DND-41 (cell line): Measurements from ENCODE around the gene TEX51.

Experiments
- ATAC-seq: fragments of 200-7000 bp; cut with Tn5 transposase; 3 replicates; pipeline ENCODE4 v1.9.1; 2021; ENCODE audit warnings: low read depth; ENCODE audit not compliant: insufficient read depth
- DNase-seq: peaks from one replicate; pipeline ENCODE4 v3.0.0-alpha.2; 2020
- H2AFZ ChIP-seq: 2 replicates; pipeline ENCODE4 v1.6.0; 2012; ENCODE audit warnings: low read depth, low read length
- H3K27ac ChIP-seq: 2 replicates; pipeline ENCODE4 v1.5.1; 2012; ENCODE audit warnings: low read length, inconsistent platforms
- H3K27me3 ChIP-seq: fragments of 200-600 bp; sonication (generic); 2 replicates; pipeline ENCODE4 v1.6.0; 2012; ENCODE audit warnings: low read length, mild to moderate bottlenecking, inconsistent platforms; ENCODE audit not compliant: insufficient read depth, poor library complexity
- H3K36me3 ChIP-seq: 2 replicates; pipeline ENCODE4 v1.5.1; 2012; ENCODE audit warnings: low read length, inconsistent platforms; ENCODE audit not compliant: insufficient read depth
- H3K4me1 ChIP-seq: 2 replicates; pipeline ENCODE4 v1.5.1; 2012; ENCODE audit warnings: mild to moderate bottlenecking, low read length; ENCODE audit not compliant: insufficient read depth
- H3K4me2 ChIP-seq: 2 replicates; pipeline ENCODE4 v1.6.0; 2012; ENCODE audit warnings: mild to moderate bottlenecking, moderate library complexity, low read length, inconsistent platforms; ENCODE audit not compliant: insufficient read depth
- H3K4me3 ChIP-seq, 2 experiments: fragments of 200-600 bp in 1 of 2; shearing (Covaris generic) in 1 of 2; 2 replicates each; pipeline ENCODE4 v1.5.1; 2012 to 2016; ENCODE audit warnings: inconsistent platforms in 2 of 2, low read length in 2 of 2, mild to moderate bottlenecking in 2 of 2, low read depth in 1 of 2, moderate library complexity in 1 of 2
- H3K79me2 ChIP-seq: 2 replicates; pipeline ENCODE4 v1.6.0; 2012; ENCODE audit warnings: low read length, inconsistent platforms; ENCODE audit not compliant: insufficient read depth
- H3K9ac ChIP-seq: 2 replicates; pipeline ENCODE4 v1.6.0; 2012; ENCODE audit warnings: low read depth, mild to moderate bottlenecking, inconsistent platforms, low read length, moderate library complexity
- H3K9me3 ChIP-seq: 2 replicates; pipeline ENCODE4 v1.5.1; 2012; ENCODE audit warnings: low read length, moderate library complexity, mild to moderate bottlenecking, inconsistent platforms; ENCODE audit not compliant: insufficient read depth, severe bottlenecking
- H4K20me1 ChIP-seq: 2 replicates; pipeline ENCODE4 v1.6.0; 2012; ENCODE audit warnings: low read length; ENCODE audit not compliant: insufficient read depth
- EZH2 ChIP-seq: IDR thresholded peaks from 3 replicates; pipeline ENCODE4 v1.6.1; 2012; ENCODE audit warnings: borderline replicate concordance, low read depth, mild to moderate bottlenecking, moderate library complexity, low read length, inconsistent platforms; ENCODE audit not compliant: severe bottlenecking
- TF ChIP-seq, protein P1 (sequence below): IDR thresholded peaks from 2 replicates; pipeline ENCODE4 v1.5.1; 2012; ENCODE audit warnings: borderline replicate concordance, low read length, moderate library complexity, mild to moderate bottlenecking; ENCODE audit not compliant: poor library complexity, severe bottlenecking; ENCODE audit errors: extremely low read depth

The TEX51 gene

DNA sequence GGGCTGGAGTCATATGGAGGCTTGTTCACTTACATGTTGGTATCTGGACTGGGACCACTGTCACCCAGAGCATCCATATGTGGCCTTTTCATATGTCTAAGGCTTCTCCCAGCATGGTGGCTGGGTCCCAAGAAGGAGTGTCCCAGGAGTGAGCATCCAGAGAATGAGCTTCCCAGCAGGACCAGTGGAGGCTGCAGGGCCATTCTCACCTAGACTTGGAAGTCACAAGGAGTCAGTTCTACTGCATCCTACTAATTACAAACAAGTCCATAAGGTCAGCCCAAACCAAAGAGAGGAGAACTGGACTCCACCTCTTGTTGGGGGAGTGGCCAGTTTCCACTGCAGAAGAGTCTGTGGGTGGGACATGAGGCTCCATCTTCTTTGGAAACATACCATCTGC is 5.1 kb upstream of the TEX51 start:
- no peak overlapping the region for H3K27ac ChIP-seq
- peaks cover 6% of the 10 kb centered on the region for H3K27me3 ChIP-seq
- ATAC-seq = no peak
- no peak for TF ChIP-seq EZH2
- TF ChIP-seq, protein P1, sequence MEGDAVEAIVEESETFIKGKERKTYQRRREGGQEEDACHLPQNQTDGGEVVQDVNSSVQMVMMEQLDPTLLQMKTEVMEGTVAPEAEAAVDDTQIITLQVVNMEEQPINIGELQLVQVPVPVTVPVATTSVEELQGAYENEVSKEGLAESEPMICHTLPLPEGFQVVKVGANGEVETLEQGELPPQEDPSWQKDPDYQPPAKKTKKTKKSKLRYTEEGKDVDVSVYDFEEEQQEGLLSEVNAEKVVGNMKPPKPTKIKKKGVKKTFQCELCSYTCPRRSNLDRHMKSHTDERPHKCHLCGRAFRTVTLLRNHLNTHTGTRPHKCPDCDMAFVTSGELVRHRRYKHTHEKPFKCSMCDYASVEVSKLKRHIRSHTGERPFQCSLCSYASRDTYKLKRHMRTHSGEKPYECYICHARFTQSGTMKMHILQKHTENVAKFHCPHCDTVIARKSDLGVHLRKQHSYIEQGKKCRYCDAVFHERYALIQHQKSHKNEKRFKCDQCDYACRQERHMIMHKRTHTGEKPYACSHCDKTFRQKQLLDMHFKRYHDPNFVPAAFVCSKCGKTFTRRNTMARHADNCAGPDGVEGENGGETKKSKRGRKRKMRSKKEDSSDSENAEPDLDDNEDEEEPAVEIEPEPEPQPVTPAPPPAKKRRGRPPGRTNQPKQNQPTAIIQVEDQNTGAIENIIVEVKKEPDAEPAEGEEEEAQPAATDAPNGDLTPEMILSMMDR = no peak
- H3K9ac ChIP-seq = no peak overlapping the region
- H3K36me3 ChIP-seq = no peaks in the 10 kb centered on the region
- no peaks in the 10 kb centered on the region for H3K9me3 ChIP-seq
- H3K4me3 ChIP-seq = no peak overlapping the region
- H3K4me2 ChIP-seq = no peak overlapping the region
- no peaks in the 10 kb centered on the region for H3K4me1 ChIP-seq
- no peak overlapping the region for H2AFZ ChIP-seq
- no peaks in the 10 kb centered on the region for H4K20me1 ChIP-seq
- no peak for DNase-seq
- no peaks in the 10 kb centered on the region for H3K79me2 ChIP-seq

DNA sequence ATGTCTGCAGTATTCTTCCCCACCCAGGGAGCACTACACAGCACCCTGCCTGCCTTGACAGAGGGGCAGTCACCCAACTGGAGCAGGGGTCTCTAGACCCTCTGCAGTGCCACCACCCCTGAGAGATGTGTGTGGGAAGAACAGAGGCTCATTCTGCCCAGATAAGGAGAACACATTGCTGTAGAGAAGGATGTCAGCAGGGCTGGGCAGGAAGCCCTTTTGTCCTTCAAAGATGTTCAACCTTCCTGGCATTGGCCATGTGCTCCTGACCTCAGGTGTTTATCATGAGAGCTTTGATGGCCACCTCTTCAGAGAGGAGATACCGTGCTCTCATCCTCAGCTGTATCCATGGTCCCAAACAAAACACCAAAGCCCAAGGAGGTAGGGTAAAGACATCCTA is 4.6 kb upstream of the TEX51 start:
- H2AFZ ChIP-seq = no peak overlapping the region
- peaks cover 6% of the 10 kb centered on the region for H3K27me3 ChIP-seq
- no peaks in the 10 kb centered on the region for H3K36me3 ChIP-seq
- H3K9ac ChIP-seq = no peak overlapping the region
- no peak overlapping the region for H3K4me2 ChIP-seq
- H3K79me2 ChIP-seq = no peaks in the 10 kb centered on the region
- H3K4me3 ChIP-seq = no peak overlapping the region
- no peaks in the 10 kb centered on the region for H4K20me1 ChIP-seq
- H3K27ac ChIP-seq = no peak overlapping the region
- H3K4me1 ChIP-seq = no peaks in the 10 kb centered on the region
- no peak for DNase-seq
- TF ChIP-seq, protein P1 = no peak
- no peak for TF ChIP-seq EZH2
- ATAC-seq = no peak
- no peaks in the 10 kb centered on the region for H3K9me3 ChIP-seq

DNA sequence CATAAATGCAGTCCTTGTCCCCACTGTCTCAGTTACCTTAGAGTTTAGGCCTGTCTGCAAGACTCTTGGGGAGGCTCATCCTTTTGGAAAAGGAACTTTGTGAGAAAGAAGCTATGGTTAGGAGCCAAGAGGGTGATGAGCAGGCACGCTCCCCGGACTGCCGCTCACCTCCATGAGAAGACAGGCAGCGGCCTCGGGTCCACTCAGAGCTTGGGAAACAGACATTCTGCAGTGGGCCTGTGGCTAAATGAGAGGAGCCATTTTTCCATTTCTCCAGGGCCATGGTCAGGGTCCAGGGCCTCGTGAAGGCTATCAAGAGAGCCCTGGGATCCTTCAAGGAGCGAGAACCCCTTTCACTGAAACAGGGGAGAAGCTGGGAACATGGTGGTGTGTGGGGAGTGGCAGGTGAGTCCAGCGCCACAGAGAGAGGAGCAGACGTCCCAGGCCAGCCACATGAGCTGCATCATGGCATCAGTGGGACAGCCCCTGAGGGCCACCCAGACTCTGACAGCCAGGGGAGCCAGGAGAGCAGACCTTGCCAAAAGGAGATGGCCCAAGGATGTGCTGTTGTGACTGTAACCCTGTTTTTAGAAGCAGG is 4.0 kb upstream of the TEX51 start:
- TF ChIP-seq, protein P1 = no peak
- TF ChIP-seq EZH2 = no peak
- Histone ChIP-seq H3K4me3 (no peak overlapping the region), H3K4me2 (no peak overlapping the region), H3K4me1 (no peaks in the 10 kb centered on the region), H3K27me3 (peaks cover 6% of the 10 kb centered on the region), H3K9ac (no peak overlapping the region), H3K36me3 (no peaks in the 10 kb centered on the region), H2AFZ (no peak overlapping the region), H3K9me3 (no peaks in the 10 kb centered on the region), H3K79me2 (no peaks in the 10 kb centered on the region), H3K27ac (no peak overlapping the region), H4K20me1 (no peaks in the 10 kb centered on the region)
- DNase-seq = no peak
- no peak for ATAC-seq

DNA sequence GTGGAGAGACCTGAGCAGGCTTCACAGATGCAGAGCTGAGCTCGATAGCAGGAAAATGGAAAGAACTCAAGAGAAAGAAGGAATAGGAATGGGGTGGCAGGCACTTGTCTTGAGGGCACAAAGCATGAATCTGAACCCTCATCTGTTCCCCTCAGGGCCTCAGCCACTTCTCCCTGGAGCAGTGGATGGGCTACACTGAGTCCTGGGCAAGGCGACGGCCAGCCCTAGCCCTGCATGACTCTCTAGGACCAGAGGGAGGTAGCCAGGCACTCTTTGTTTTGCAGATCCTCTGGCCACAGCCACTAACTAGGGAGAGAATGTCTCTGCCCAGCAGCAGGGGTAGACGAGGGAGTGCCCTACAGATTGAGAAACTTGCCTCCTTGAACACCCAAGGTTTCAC is 3.4 kb upstream of the TEX51 start:
- no peaks in the 10 kb centered on the region for H3K9me3 ChIP-seq
- no peak overlapping the region for H3K4me3 ChIP-seq
- H3K4me1 ChIP-seq = no peaks in the 10 kb centered on the region
- no peak for TF ChIP-seq EZH2
- TF ChIP-seq, protein P1 = no peak
- DNase-seq = no peak
- H3K4me2 ChIP-seq = no peak overlapping the region
- ATAC-seq = no peak
- no peaks in the 10 kb centered on the region for H3K36me3 ChIP-seq
- H2AFZ ChIP-seq = no peak overlapping the region
- H3K27ac ChIP-seq = no peak overlapping the region
- H3K9ac ChIP-seq = no peak overlapping the region
- H4K20me1 ChIP-seq = no peaks in the 10 kb centered on the region
- H3K79me2 ChIP-seq = no peaks in the 10 kb centered on the region
- peaks cover 3% of the 10 kb centered on the region for H3K27me3 ChIP-seq
